HCT116 (cell line): Measurements from ENCODE around the gene MYO3B. TPM values are rescaled to one million over a fixed set of nuclear protein-coding genes. Genes with fewer than 3 reads are reported as not detected.

ENCODE experiments used
- ATAC-seq: fragments of 200-7000 bp; cut with Tn5 transposase; 2 replicates; pipeline ENCODE4 v1.9.1; 2020; ENCODE audit warnings: mild to moderate bottlenecking, moderate library complexity
- BruUV-seq: library from RNA; stranded (reverse); fragments of 400-500 nt; replicated peaks from 2 replicates; lab custom pipeline; 2021; lab: Mats Ljungman, UMichigan
- CTCF ChIA-PET: fragments of 300-600 bp; sonication (Branson Sonifier 250); formaldehyde crosslinking; loops from one replicate; lab custom pipeline; 2021; ENCODE audit warnings: antibody characterized with exemption; lab: Charles Lee
- POLR2A ChIA-PET: fragments of 300-600, 350-600 bp; sonication (Branson Sonifier 250); formaldehyde crosslinking; loops from one replicate; lab custom pipeline; 2021; ENCODE audit warnings: antibody characterized with exemption; lab: Charles Lee
- RAD21 ChIA-PET, 2 experiments: fragments of 300-600 bp; sonication (Branson Sonifier 250); formaldehyde crosslinking; loops; one replicate each; lab custom pipeline; 2023; ENCODE audit warnings: low total read pairs in 2 of 2; ENCODE audit not compliant: uncharacterized antibody in 2 of 2, unreplicated experiment in 2 of 2, low non-redundant PET in 1 of 2; lab: Charles Lee
- DNase-seq: peaks from one replicate; pipeline ENCODE4 v3.0.0-alpha.2; 2010; ENCODE audit warnings: low read depth, low spot score
- H2AFZ ChIP-seq: fragments of 200-600 bp; shearing (Covaris generic), sonication (generic); 2 replicates; pipeline ENCODE4 v1.6.1; 2017; ENCODE audit warnings: low read depth, mixed run types, mixed read lengths, antibody characterized with exemption, low read length; ENCODE audit not compliant: poor library complexity, severe bottlenecking
- H3K27ac ChIP-seq: 2 replicates; pipeline ENCODE4 v1.5.1; 2012; ENCODE audit warnings: low read depth, low read length
- H3K27me3 ChIP-seq: fragments of 200-600 bp; sonication (generic); 2 replicates; pipeline ENCODE4 v1.6.1; 2016; ENCODE audit warnings: mixed run types, low read length, mixed read lengths; ENCODE audit not compliant: insufficient read depth
- H3K36me3 ChIP-seq, 2 experiments: fragments of 200-500 bp in 1 of 2; fragments of 200-600 bp in 1 of 2; sonication (Bioruptor generic) in 1 of 2; sonication (generic) in 1 of 2; 2 replicates each; pipeline versions ENCODE4 v1.5.1 to v1.6.1; 2014 to 2016; ENCODE audit warnings: low read length in 2 of 2, inconsistent platforms in 1 of 2, mixed read lengths in 1 of 2, mixed run types in 1 of 2; ENCODE audit not compliant: insufficient read depth in 2 of 2, control insufficient read depth in 1 of 2
- H3K4me1 ChIP-seq, 2 experiments: fragments of 200-600 bp in 1 of 2; sonication (generic) in 1 of 2; 2 replicates each; pipeline versions ENCODE4 v1.5.1 to v1.6.1; 2012 to 2017; ENCODE audit warnings: low read length in 2 of 2, inconsistent platforms in 1 of 2, mild to moderate bottlenecking in 1 of 2, mixed read lengths in 1 of 2, mixed run types in 1 of 2, moderate library complexity in 1 of 2; ENCODE audit not compliant: insufficient read depth in 2 of 2, control insufficient read depth in 1 of 2
- H3K4me2 ChIP-seq: fragments of 200-600 bp; sonication (generic); 2 replicates; pipeline ENCODE4 v1.6.1; 2017; ENCODE audit warnings: mixed run types, low read length, mixed read lengths
- H3K4me3 ChIP-seq, 2 experiments: fragments of 200-600 bp in 1 of 2; sonication (generic) in 1 of 2; replicated peaks in 1 of 2; 2 replicates each; pipeline ENCODE4 v1.5.1; 2011 to 2016; ENCODE audit warnings: low read length in 2 of 2, control low read depth in 1 of 2, low read depth in 1 of 2, mild to moderate bottlenecking in 1 of 2, mixed read lengths in 1 of 2, mixed run types in 1 of 2
- H3K79me2 ChIP-seq: fragments of 200-600 bp; sonication (generic); 2 replicates; pipeline ENCODE4 v1.6.1; 2017; ENCODE audit warnings: mild to moderate bottlenecking, mixed run types, low read length, moderate library complexity, mixed read lengths; ENCODE audit not compliant: insufficient read depth
- H3K9ac ChIP-seq: fragments of 200-600 bp; sonication (generic); 2 replicates; pipeline ENCODE4 v1.6.1; 2016; ENCODE audit warnings: low read length, mixed read lengths
- H3K9me2 ChIP-seq: fragments of 200-600 bp; sonication (generic), shearing (Covaris generic); 2 replicates; pipeline ENCODE4 v1.6.1; 2017; ENCODE audit warnings: mixed run types, mild to moderate bottlenecking, moderate library complexity; ENCODE audit not compliant: insufficient read depth
- H3K9me3 ChIP-seq, 2 experiments: fragments of 200-500 bp in 1 of 2; fragments of 200-600 bp in 1 of 2; sonication (Bioruptor generic) in 1 of 2; sonication (generic) in 1 of 2; 2 replicates each; pipeline ENCODE4 v1.6.1; 2014 to 2017; ENCODE audit warnings: low read length in 2 of 2, mixed read lengths in 2 of 2, inconsistent platforms in 1 of 2, low read depth in 1 of 2, mild to moderate bottlenecking in 1 of 2, mixed run types in 1 of 2, moderate library complexity in 1 of 2; ENCODE audit not compliant: control insufficient read depth in 1 of 2, insufficient read depth in 1 of 2
- H4K20me1 ChIP-seq: fragments of 200-600 bp; sonication (generic), shearing (Covaris generic); 2 replicates; pipeline ENCODE4 v1.6.1; 2017; ENCODE audit warnings: mixed run types, mild to moderate bottlenecking, moderate library complexity; ENCODE audit not compliant: insufficient read depth
- CBX3 ChIP-seq: IDR thresholded peaks from 2 replicates; pipeline ENCODE4 v1.6.1; 2012; ENCODE audit warnings: low read depth
- CEBPB ChIP-seq: IDR thresholded peaks from 2 replicates; pipeline ENCODE4 v1.6.1; 2012; ENCODE audit warnings: low read depth
- CTCF ChIP-seq, 3 experiments: fragments of 200-600 bp in 1 of 3; sonication (generic) in 1 of 3; IDR thresholded peaks in 2 of 3; conservative IDR thresholded peaks in 1 of 3; 2 replicates each; pipeline ENCODE4 v1.5.1; 2012 to 2017; ENCODE audit warnings: low read depth in 2 of 3, low read length in 2 of 3, antibody characterized with exemption in 1 of 3, borderline replicate concordance in 1 of 3, control low read depth in 1 of 3, mild to moderate bottlenecking in 1 of 3, mixed read lengths in 1 of 3, mixed run types in 1 of 3, moderate library complexity in 1 of 3; ENCODE audit not compliant: insufficient read depth in 1 of 3
- EGR1 ChIP-seq: IDR thresholded peaks from 2 replicates; pipeline ENCODE4 v1.6.1; 2012; ENCODE audit warnings: low read depth
- ELF1 ChIP-seq: IDR thresholded peaks from 2 replicates; pipeline ENCODE4 v1.6.1; 2012; ENCODE audit warnings: low read depth, borderline replicate concordance
- EZH2 ChIP-seq: fragments of 200-600 bp; sonication (generic); IDR thresholded peaks from 2 replicates; pipeline ENCODE4 v1.6.1; 2017; ENCODE audit warnings: antibody characterized with exemption, mixed run types
- EZH2phosphoT487 ChIP-seq: fragments of 200-600 bp; IDR thresholded peaks from 2 replicates; pipeline ENCODE4 v1.6.1; 2018; ENCODE audit warnings: antibody characterized with exemption, borderline replicate concordance
- FOSL1 ChIP-seq: IDR thresholded peaks from 2 replicates; pipeline ENCODE4 v1.6.1; 2012; ENCODE audit warnings: low read depth
- POLR2A ChIP-seq: IDR thresholded peaks from 2 replicates; pipeline ENCODE4 v1.7.0; 2011; ENCODE audit warnings: borderline replicate concordance; ENCODE audit not compliant: insufficient read depth, insufficient read length; ENCODE audit errors: extremely low read depth
- RAD21 ChIP-seq: IDR thresholded peaks from 2 replicates; pipeline ENCODE4 v1.6.1; 2012; ENCODE audit warnings: low read depth, mild to moderate bottlenecking
- REST ChIP-seq: IDR thresholded peaks from 2 replicates; pipeline ENCODE4 v1.6.1; 2012; ENCODE audit warnings: low read depth
- SIN3A ChIP-seq: IDR thresholded peaks from 2 replicates; pipeline ENCODE4 v1.6.1; 2012; ENCODE audit warnings: low read depth
- SP1 ChIP-seq: IDR thresholded peaks from 2 replicates; pipeline ENCODE4 v1.6.1; 2012; ENCODE audit warnings: low read depth
- SRF ChIP-seq: IDR thresholded peaks from 2 replicates; pipeline ENCODE4 v1.6.1; 2012; ENCODE audit warnings: low read depth
- ZBTB33 ChIP-seq: IDR thresholded peaks from 2 replicates; pipeline ENCODE4 v1.6.1; 2011; ENCODE audit warnings: mild to moderate bottlenecking, low read length, moderate library complexity; ENCODE audit not compliant: insufficient replicate concordance; ENCODE audit errors: extremely low read depth
- ZFX ChIP-seq: fragments of 450-650 bp; IDR thresholded peaks from 2 replicates; pipeline ENCODE4 v1.6.1; 2017
- intact Hi-C: fragments of 100-400 bp; cut with micrococcal nuclease; formaldehyde crosslinking; loops from 2 replicates; pipeline ENCODE4 v1.10.0; 2022
- total RNA-seq: library from RNA; stranded (reverse); gene quantifications from one replicate; pipeline ENCODE4 v1.2.1, GENCODE V29; 2021; ENCODE audit not compliant: unreplicated experiment
- TF ChIP-seq, protein P1 (sequence below): IDR thresholded peaks from 2 replicates; pipeline ENCODE4 v1.6.1; 2012
- TF ChIP-seq, protein P2 (sequence below): IDR thresholded peaks from 2 replicates; pipeline ENCODE4 v1.6.1; 2012

MYO3B gene
- total RNA-seq, 1 experiment from 2014 or later: not detected

DNA sequence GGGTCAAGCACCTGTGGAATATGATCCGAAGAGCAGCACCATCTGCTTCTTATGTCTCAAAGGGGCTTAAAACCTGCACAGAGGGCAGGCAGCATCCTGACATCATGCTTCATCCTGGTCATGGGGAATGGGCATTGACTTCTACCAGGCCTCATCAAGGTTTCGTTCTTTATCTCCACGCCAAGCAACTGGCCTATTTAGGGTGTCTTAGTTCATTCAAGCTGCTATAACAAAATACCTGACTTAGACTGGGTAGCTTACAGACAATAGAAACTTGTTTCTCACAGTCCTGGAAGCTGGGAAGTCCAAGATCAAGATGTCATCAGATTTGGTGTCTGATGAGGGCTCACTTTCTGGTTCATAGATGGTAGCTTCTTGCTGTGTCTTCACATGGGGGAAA, 69.4 kb downstream of the MYO3B start:
- RAD21 ChIA-PET: no interaction called here
- no peak overlapping the region for H2AFZ ChIP-seq
- no peaks in the 10 kb centered on the region for H3K4me1 ChIP-seq

More for the DNA sequence above, 69.4 kb downstream of the MYO3B start:
- ChIA-PET POLR2A (no interaction called here), CTCF (no interaction called here)
- H3K9me3 ChIP-seq: no peaks in the 10 kb centered on the region
- no peak overlapping the region for H3K27ac ChIP-seq
- no peak overlapping the region for H3K4me2 ChIP-seq
- no peaks in the 10 kb centered on the region for H4K20me1 ChIP-seq
- no peaks in the 10 kb centered on the region for H3K79me2 ChIP-seq
- no peaks in the 10 kb centered on the region for H3K9me2 ChIP-seq
- H3K9ac ChIP-seq: no peak overlapping the region
- DNase-seq (no peak), ATAC-seq (no peak)
- intact Hi-C loops: no loop called here
- TF ChIP-seq RAD21 (no peak), CTCF (IDR thresholded peaks at IDR 0.05 in 2 of 3, conservative IDR thresholded peaks at IDR 0.05 in 1 of 3; ENCODE audit: borderline replicate concordance in 1 of 3, insufficient read depth in 1 of 3, low read depth in 2 of 3, low read length in 2 of 3) (no peak), ZFX (no peak), SP1 (no peak), REST (no peak), CBX3 (no peak), POLR2A (no peak), FOSL1 (no peak), ZBTB33 (no peak), EZH2phosphoT487 (no peak), ELF1 (no peak), CEBPB (no peak), EZH2 (no peak), EGR1 (no peak), SIN3A (no peak), SRF (no peak)
- TF ChIP-seq, protein P1, sequence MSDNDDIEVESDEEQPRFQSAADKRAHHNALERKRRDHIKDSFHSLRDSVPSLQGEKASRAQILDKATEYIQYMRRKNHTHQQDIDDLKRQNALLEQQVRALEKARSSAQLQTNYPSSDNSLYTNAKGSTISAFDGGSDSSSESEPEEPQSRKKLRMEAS: no peak
- TF ChIP-seq, protein P2, sequence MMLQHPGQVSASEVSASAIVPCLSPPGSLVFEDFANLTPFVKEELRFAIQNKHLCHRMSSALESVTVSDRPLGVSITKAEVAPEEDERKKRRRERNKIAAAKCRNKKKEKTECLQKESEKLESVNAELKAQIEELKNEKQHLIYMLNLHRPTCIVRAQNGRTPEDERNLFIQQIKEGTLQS: no peak
- H3K36me3 ChIP-seq: no peaks in the 10 kb centered on the region
- no peak overlapping the region for H3K4me3 ChIP-seq
- BruUV-seq: no TSS peak
- peaks cover 4% of the 10 kb centered on the region; the same call in 1 of the 2 replicates for H3K27me3 ChIP-seq
